Stimulated activated CD4-positive, alpha-beta T cell treated with anti-CD3 and anti-CD28 coated beads, Interleukin-4, amount 100 ng/mL, for 24 hours (primary cell): ENCODE measurements around the gene ACADS.

Experiments used
- DNase-seq: peaks from one replicate; pipeline ENCODE4 v3.0.0-alpha.2; 2020

Gene ACADS

GRCh38 chr12:120758798-120759590 lies 33.4 kb downstream of the ACADS start:
- no peak for DNase-seq

GRCh38 chr12:120759591-120760348 lies 34.1 kb downstream of the ACADS start:
- no peak for DNase-seq

- peak; percentile 21 for DNase-seq
These were observed 35.0 kb downstream of the ACADS start for GRCh38 chr12:120760349-120761254.

- no peak for DNase-seq
These were observed 35.9 kb downstream of the ACADS start for GRCh38 chr12:120761519-120761934.

- DNase-seq: no peak
These were observed 36.5 kb downstream of the ACADS start for GRCh38 chr12:120762086-120762485.

- DNase-seq: no peak
These were observed 37.6 kb downstream of the ACADS start for GRCh38 chr12:120763250-120763649.

GRCh38 chr12:120764816-120765215 lies 39.2 kb downstream of the ACADS start:
- DNase-seq: no peak

GRCh38 chr12:120766566-120766965 lies 40.9 kb downstream of the ACADS start:
- no peak for DNase-seq

- no peak for DNase-seq
These were observed 41.7 kb downstream of the ACADS start for GRCh38 chr12:120767071-120768024.

- no peak for DNase-seq
These were observed 45.5 kb downstream of the ACADS start for GRCh38 chr12:120771097-120771496.

GRCh38 chr12:120774169-120774916 lies 48.7 kb downstream of the ACADS start:
- DNase-seq: no peak

- DNase-seq: no peak
These were observed 50.4 kb downstream of the ACADS start for GRCh38 chr12:120775862-120776552.

GRCh38 chr12:120783197-120783596 lies 57.6 kb downstream of the ACADS start:
- DNase-seq: peak; percentile 32

- no peak for DNase-seq
These were observed 59.2 kb downstream of the ACADS start for GRCh38 chr12:120784804-120785203.

- no peak for DNase-seq
These were observed 62.3 kb downstream of the ACADS start for GRCh38 chr12:120787889-120788288.
